NOMO-1 treated with dmso at 0.1 percent for 144 hours (cell line): ENCODE results near the gene ARMC3.
"Not testable (repeated sequence)": the region's sequence is repeated elsewhere in the genome, so short reads cannot be mapped to it uniquely, and the experiment has no call there.

Experiments used
- DNase-seq: peaks from one replicate; lab custom pipeline; 2025; ENCODE audit not compliant: unreplicated experiment; lab: John Stamatoyannopoulos, UW

The ARMC3 gene

DNA sequence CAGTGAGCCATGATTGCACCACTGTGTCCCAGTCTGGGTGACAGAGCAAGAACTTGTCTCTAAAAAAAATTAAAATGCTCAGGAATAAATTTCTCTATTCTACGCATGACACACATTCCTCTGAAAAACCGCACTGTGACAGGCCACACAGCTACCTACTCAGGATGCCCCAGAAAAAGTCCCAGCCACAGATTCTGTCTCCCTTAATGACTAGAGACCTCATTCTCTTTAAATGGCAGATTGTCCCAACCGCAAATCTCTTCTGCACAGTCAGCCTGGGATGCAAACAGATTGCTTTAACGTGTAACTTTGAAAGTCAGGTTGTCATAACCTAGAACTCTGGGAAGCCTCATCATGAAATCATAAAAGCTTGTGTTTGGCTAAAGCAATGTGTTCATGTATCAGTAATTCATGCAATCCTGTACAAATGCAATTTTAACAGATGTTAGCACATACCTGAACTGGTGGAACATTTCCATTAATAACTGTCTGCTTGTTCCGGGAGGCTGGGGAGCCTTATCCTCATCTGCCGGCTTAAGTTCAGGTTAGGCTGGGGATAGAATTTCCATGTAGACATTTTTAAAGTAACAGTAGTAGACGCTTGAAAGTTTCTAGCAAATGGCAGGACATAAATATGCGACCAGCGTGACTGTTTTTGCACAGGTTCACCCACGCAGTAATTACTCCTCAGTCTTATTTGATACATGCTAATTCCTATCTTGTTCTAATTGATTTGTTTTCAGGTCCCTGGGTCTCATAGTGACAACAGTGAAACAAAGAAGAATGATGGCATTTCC lies 141.4 kb downstream of the ARMC3 start:
- no peak for DNase-seq

DNA sequence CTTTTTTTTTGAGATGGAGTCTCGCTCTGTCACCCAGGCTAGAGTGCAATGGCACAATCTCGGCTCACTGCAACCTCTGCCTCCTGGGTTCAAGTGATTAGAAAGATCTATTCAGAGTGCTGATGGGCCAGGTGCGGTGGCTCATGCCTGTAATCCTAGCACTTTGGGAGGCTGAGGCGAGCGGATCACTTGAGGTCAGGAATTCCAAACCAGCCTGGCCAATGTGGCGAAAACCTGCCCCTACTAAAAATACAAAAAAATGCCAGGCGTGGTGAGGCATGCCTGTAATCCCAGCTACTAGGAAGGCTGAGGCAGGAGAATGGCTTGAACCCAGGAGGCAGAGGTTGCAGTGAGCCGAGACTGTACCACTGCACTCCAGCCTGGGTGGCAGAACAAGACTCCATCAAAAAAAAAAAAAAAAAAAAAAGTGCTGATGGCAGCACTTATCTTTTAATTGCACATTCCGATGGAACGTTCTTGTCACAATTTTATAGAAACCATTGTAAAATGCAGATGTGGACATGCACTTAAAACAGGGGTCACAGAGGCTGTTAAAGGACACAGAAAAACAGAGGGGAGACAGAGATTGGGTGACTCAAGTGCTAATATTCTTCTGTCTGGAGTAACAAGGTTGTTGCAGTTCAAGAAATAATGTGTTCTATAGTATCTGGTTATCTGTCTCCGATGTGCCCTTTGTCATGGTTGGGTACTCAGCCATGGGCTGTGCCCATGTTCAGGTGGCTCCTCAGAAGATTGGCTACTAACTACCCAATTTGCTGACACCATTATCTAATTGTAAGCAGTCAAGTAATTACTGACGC lies 142.4 kb downstream of the ARMC3 start:
- not testable (repeated sequence) for DNase-seq

DNA sequence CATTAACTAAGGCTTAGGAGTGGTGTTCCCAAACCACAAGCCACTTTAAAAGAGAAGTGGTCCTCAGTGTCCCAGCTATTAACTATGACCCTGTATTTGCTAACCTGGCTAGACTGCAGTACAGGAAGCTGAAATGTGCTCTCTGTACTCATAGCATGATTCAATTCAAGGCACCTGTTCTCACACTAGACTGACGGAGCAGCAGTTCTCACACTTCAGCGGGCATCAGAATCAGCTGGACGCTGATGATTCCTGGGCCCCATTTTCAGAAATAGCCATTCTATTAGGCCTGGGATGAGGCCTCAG lies 143.0 kb downstream of the ARMC3 start:
- DNase-seq = no peak

DNA sequence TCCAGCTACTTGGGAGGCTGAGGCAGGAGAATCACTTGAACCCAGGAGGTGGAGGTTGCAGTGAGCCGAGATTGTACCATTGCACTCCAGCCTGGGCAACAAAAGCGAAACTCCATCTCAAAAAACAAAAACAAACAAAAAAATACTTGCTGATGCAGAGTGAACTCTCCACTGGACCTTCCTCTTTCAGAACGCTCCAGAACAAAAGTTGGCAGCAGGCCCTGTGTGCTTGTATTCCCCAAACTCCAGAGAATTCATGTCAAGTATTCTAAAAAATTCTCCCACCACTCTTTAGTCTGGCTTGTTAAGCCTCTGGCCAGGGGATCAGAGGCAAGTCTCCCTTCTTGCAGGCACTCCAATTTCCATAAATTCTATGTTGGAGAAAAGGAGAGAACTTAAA lies 144.7 kb downstream of the ARMC3 start:
- not testable (repeated sequence) for DNase-seq

DNA sequence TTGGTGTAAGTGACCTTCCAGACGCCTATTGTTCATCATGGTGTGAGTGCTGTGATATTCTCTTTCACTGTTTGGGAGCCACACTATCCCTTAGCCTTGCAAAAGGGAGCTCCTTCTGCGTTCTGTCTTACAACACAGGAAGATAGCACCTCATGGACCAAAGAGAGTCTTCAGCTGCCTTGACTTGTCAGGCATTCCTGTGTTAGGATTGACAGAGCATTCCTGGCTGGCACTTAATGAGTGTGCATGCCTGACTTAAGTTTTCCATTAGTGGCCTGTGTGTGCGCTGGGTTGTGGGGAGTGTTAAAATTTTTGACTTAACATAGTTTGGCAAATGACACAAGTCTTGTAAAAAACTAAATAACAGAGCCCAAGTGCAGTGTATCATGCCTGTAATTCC lies 145.7 kb downstream of the ARMC3 start:
- DNase-seq = no peak

DNA sequence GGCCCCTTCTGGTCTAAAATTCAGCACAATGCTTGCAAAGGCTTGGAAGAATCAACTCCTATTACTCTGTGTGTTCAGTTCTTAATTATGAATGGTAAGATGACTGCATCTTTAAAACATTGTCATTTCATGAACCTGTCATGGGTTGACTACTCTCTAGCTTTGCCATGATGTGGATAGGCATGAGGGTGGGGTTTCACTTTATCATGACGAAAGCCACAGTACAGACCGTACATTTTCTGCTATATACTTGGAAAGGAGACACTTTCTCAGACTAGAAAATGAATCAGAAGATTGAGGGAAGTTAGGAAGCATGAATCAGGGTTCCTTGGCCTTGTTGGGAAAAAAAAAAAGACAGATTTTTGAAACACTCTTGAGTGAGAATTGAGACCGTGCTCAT lies 147.8 kb downstream of the ARMC3 start:
- no peak for DNase-seq

DNA sequence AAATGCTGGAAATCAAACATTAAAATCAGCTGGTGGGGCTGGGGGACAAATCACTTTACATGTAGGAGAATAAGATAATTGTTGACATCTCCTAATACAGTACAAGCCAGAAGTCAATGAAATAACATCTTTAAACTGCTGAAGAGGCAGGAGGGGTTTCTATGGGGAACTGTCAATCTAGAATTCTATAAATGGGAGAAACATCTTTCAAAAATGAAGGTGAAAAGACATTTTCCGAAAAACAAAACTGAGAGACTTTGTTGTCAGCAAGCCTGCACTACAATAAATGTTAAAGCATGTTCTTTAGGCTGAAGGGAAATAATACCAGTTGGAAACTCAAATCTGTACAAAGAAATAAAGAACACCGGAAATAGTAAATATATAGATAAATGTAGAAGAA lies 150.3 kb downstream of the ARMC3 start:
- DNase-seq = no peak

DNA sequence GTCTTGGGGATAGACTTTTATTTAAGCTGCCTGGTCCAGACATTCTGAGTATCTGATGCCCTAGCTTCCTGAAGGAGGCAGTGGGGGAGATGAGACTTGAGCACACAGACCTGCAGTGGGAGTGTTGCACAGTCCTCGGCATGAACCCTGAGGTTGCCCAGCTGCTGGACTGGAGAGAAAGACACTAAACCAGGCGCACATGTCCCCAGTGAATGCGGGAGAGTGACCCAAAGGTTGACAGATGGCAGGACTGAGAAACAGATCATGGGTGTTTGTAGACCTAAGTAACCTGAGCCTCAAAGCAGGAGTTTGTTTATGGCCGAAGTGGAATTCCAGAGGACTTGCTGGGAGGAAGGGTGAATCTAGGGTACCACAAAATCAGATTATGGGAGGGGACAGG lies 151.8 kb downstream of the ARMC3 start:
- DNase-seq = no peak

DNA sequence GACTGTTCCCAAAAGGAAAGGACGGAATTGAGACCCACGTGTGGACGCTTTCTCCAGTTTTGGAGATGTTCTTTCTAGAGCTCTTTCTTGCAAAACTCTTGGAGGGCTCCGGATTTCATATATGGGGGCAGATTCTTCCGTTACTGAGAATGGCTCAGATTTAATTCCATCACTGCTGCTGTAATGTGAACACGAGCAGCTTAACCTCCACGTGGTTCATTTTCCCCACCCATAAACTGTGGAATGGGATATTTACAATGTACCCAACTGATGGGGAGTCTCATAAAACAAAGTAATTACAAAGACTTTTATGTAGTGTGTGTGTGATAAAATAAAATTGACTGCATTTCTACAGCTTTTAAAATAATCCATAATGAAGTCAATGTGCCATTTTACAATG lies 152.4 kb downstream of the ARMC3 start:
- no peak for DNase-seq

DNA sequence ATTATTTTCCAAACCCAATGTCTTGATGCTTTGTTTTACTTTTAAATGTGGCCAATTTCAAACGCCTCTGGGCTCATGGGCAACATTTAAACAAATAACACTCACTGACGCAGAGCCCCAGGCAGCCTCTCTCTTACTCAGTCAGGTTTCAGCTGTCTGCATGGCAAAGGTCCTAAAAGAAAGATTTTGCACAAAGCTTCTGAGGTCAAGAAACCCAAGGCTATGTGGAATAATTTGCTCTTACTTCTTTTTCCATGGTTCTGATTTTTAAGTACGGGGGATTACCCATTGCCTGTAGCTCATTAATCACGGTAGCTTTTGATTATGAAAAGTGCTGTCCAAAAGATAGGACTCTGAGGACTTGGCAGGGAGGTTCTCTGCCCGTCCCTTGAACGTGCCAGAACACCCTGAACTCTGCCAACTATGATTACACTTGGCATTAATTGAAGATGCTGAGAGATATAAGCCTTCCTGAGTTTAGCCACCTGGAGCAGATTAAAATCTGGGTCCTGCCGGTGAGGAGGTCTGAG lies 153.4 kb downstream of the ARMC3 start:
- DNase-seq = no peak

DNA sequence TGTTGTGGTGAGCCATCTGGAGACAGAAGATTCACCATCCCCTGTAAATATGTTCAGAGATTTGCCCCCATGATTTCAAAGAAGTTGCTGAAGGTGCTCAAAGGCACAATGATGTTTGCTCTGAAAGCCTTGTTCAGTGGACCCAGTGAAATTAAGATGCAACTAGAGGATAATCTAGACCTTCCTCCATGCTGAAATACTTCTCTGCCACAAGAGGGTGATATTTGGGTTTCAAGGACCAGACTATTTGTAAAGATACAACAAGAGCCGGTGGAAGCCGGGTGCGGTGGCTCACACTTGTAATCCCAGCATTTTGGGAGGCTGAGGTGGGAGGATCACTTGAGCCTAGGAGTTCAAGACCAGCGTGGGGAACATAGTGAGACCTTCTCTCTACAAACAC lies 154.0 kb downstream of the ARMC3 start:
- DNase-seq = no peak
